NCI-H524 treated with DMSO at 0.1 percent for 48 hours (cell line): ENCODE measurements around the gene SLC31A1.
"Not testable (repeated sequence)": the region's sequence is repeated elsewhere in the genome, so short reads cannot be mapped to it uniquely, and the experiment has no call there.

Source experiments
- DNase-seq: peaks from one replicate; lab custom pipeline; 2025; lab: John Stamatoyannopoulos, UW

The SLC31A1 gene

DNA sequence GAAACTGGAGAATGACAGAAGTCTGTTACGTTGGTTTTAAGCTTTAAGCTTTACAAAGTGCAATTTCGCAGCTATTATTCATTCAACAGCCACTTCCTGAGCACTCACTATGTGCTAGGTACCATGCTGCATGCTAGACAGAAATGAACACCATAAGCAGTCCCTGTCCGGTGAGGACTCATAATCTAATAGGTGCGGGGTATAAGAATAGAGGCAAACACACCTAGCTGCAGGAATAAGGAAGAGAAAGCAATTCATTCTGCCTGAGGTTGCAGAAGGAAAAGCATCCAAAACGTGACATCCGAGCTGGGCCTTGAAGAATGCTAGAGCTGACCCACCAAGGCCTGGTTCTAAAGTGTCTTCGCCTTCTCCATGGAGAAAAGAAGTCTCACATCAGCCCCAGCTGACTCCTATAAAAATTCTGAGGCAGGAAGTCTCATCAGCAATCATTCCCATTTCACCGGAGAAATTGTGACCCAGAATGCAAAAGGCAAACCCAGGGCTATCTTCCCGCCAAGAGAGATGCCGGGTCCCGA, 809 bp upstream of the SLC31A1 start:
- no peak for DNase-seq

DNA sequence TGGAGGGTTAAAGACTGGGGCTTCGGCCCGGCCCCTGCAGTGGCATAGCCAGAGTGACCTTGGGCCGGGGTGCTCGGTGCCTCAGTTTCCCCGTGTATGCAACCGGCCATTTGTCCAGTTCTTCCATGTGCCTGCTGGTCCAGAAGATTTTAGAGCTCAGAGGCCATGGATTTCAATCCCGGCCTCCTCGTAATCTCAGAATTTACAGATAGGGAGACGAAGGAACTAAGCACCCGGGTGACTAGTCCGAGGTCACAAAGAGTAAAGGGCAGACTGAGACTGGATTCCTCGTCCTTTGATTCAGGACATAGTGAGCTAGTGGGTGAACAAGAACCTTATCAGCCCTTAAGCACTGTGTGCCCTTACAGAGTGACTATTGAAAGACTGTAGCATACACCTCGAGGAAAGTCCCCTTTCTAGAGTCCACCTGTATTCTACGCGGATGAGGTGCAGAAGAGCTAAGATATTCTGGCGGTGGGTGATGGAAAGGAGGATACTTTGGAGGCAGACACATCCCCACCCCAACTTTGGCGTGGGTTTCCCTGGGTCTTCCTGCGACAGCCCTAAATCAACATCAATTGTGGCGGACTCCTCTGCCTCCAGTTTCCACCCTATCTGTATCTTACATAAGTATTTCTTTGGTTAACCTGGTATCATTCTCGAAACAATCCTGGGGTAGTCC, 597 bp downstream of the SLC31A1 start:
- no peak for DNase-seq

DNA sequence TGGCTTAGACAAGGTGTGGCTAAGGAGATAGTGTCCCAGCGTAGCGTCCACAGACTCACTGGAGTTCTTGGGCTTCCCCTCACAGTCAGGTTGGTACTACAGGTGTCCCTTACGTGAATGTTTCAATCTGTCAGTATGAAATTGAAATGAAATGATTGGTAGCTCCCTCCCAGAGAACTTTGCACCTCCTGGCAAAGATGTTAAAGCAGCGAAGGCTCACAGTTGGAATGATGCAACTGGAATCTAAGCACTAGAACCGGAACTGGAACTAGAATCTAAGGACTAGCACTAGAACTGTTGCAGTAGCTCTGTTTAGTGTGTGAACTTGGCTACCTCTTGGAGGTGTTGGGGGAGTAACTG, 1.1 kb downstream of the SLC31A1 start:
- no peak for DNase-seq

DNA sequence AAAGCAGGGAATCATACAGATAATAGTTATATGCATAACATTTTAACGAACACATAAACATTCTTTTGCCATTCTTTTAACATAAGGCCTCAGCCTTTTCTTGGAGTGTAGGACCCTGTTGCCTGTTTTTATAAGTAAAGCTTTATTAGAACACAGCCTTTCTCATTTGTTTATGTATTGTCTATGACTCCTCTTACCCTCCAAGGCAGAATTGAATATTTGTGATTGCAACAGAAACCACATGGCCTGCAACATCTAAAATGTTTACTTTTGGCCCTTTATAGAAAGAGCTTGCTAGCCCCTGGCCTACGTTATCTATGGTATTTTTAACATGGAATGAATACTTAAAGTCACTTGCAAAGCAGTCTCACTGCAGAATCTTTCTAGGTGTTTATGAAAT, 2.6 kb downstream of the SLC31A1 start:
- DNase-seq = no peak

DNA sequence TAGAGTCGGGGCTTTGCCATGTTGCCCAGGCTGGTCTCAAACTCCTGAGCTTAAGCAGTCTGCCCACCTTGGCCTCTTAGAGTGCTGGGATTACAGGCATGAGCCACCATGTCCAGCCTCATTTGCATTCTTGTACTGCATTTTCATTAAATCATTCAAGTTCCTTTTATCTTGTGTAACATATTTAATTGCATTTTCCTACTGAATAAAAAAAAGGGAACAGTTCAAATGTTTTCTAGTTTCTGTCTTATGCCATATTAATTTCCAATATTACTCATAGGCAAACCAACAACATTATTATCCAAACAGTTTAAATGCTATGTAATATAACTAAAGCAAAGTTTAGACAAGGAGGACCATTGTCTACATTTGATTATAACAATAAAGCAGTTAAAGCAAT, 6.1 kb downstream of the SLC31A1 start:
- DNase-seq = no peak

DNA sequence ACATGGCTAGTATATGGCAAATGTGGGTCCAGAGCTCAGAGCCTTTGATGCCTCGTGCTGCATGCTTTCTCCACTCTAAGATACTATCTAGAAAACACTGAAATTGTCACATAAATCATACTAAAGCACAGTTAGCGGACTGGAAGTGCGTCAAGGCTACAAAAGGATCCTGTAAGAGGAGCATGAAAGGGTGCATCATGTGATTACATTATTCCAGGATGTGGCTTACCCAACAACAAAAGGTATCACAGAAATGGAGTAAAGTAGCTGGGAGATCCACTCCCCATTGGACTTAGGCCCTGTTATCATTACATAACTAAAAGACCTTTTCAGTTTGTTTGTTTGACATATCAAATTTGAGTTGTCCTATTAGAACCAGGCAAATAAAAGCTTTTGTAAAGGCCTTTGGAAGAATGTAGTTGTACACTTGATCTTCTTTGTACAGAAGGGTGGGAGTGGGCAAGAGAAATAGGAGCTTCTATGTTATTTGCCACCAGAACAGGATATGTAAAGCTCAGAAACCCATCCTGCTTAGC, 6.9 kb downstream of the SLC31A1 start:
- DNase-seq = no peak

DNA sequence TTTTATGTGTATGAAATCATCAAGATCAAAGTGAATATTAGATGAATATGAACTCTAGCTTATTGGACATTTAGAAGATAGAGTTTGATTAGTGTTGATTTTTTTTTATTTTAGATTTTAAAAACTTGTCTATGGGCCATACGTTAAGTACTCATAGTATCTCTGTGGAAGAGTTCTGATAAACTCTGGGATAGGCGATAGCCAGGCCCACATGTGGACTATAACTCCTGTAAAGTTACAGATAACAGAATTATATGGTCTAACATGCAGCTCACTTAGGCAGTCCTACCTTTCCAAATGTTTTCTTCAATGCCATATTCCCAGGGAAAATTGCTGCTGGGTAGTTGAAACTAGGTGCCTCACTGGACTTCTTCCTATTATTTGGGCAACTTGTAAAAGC, 10.4 kb downstream of the SLC31A1 start:
- DNase-seq = no peak

DNA sequence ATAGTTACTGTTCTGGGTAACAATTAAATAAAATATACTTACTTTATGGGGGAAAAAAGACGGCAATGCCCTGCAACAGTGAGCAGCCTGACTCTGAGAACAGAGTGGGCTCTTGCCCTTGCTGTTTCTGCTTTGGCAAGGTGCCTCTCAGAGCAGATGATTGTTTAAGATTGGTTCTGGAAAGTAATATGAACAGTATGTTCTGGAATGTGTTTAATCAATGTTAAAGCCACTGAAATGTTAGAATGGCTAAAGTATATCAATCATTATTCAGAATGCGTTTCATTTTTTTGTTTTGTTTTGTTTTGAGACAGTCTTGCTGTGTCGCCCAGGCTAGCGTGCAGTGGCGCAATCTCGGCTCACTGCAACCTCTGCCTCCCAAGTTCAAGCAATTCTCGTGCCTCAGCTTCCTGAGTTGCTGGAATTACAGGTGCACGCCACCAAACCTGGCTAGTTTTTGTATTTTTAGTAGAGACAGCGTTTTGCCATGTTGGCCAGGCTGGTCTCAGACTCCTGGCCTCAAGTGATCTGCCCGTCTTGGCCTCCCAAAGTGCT, 14.4 kb downstream of the SLC31A1 start:
- DNase-seq = not testable (repeated sequence)

DNA sequence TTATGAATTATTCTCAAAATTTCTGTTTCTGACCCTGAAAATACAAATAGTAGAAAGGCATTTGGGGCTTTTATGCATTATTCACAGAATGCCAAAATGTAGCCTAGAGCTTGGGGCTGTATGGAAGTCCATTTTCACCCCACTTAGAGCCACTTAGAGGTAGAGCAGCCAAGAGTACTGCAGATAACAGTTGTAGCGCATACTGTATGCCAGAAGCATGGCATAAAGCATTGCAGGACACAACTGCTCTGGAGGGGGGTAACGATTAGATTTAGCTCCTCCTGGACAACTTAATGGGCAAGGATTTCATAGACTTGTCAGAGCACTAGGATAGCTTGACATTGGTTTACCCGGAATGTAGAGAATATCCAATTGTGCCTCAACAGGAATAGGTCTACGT, 15.7 kb downstream of the SLC31A1 start:
- no peak for DNase-seq

DNA sequence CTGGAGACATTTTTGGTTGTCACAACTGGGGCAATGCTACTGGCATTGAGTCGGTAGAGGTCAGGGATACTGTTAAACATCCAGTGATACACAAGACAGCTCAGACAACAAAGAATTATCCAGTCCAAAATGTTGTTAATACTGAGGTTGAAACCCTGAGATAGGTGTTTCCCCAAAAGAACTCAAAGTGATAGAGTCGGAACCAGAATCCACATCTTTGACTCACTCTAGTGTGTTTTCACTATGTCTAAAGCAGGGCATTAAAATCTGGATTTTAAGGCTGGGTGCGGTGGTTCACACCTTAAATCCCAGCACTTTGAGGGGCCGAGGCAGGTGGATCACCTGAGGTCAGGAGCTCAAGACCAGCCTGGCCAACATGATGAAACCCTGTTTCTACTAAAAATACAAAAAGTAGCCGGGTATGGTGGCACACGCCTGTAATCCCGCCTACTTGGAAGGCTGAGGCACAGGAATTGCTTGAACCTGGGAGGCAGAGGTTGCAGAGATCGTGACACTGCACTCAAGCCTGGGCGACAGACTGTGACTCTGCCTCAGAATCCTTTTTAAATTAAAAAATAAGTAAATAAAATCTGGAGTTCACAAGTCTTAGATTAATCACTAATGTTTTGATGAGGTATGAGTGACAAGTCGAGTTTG, 17.0 kb downstream of the SLC31A1 start:
- no peak for DNase-seq

DNA sequence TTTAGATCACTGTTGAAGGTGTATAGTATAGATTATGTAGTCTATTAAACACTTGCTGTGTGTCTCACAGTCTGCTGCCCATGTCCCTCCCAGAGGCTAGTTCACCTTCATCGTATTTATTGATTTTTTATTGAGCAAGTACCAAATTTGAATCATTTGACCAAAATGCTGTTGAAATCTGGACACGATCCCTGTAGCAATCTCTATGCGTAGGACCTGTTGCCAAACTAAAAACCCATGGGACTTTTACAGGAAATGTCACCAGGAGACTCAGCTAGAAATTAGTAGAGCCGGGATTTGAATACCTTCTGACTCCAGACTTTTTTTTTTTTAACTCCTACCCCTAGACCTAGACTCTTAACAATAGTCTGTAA, 17.5 kb downstream of the SLC31A1 start:
- no peak for DNase-seq

DNA sequence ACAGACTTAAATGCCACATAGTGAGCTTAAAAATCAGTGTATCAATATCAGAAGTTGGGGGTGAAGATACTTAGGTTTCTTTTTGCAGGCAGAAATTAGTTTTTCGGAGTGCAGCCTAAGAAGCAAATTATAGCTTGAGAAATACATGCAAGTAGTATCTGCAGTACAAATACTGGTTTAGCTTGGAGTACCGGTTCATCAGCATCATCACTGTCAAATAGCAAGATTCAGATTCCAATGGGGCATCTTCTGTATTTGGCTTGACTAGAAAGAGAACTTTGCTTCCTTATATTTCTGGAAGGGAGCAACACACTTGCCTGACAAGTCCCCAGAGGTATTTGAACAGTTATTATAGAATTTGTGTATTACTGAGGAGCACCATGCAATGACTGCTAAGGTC, 19.8 kb downstream of the SLC31A1 start:
- no peak for DNase-seq

DNA sequence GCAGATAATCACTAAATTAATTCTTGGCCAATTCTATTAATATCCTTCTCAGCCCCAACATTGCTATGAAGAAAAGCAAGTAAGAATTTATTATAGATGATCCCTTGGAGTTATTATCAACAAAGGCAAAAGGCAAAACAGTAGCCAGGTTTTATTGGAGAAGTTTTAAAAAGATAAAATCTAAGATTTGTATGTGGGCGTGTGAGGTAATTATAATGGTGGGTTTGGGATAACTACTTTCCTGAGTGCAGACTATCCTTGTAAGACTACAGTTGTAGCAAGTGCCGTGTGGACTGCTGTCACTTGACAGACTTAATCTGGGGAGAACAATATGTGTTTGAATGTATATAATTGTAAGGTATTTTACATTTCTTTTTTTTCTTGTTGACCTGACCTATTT, 23.2 kb downstream of the SLC31A1 start:
- DNase-seq = no peak

DNA sequence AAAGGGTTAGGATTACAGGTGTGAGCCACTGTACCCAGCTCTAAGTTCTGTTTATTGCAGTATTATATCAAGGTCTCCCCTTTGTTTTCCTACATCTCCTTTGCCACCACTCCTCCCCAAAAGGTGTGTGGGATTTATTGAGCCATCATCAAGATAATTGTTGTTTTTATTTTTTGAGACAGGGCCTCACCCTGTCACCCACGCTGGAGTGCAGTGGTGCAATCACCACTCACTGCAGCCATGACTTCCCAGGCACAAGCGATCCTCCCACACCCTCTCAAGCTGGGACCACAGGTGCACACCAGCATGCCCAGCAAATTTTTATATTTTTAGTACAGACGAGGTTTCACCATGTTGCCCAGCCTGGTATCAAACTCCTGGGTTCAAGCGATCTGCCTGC, 24.6 kb downstream of the SLC31A1 start:
- DNase-seq = no peak

DNA sequence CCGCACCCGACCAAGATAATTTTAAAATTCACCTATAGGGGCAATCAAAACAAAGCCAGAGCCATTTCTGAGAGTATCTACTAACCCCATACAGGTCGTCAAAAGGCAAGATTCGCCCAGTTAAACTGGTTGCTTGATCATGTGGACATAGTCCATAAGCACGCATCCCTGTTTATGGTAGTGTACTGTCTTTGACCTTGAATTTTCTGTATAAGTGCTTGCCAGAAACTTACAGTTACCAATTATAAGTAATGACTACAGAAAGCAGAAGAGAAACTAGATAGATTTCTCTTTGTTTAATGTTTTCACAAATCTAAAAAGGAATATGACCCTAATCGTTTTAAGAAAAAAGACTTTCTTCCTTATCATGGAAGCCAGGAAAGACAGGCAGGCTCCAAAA, 25.6 kb downstream of the SLC31A1 start:
- DNase-seq = no peak

DNA sequence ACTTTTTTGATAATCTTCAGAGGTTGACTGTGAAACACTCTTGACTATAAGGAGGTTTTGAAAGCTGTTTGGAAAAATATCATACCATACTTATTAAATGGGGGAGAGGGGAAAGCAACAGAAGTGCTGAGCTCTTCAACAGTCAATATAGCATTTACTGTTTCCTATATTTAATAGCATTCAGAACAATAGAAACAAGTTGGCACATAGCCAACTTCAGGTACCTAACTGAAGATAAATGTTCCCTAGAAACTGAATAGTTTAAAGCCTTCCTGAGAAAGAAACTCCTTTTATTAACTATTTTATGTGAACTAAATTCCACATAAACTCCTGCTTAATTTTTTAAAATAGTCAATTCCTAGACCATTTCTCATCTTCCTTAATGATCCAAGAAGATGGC, 26.3 kb downstream of the SLC31A1 start:
- DNase-seq = no peak

DNA sequence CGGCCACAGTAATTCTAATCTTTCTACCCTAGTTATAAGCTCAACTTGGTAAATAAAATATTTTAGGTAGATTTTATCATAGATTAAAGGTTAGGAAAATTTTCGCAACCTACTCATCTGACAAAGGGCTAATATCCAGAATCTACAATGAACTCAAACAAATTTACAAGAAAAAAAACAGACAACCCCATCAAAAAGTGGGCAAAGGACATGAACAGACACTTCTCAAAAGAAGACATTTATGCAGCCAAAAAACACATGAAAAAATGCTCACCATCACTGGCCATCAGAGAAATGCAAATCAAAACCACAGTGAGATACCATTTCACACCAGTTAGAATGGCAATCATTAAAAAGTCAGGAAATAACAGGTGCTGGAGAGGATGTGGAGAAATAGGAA, 28.3 kb downstream of the SLC31A1 start:
- DNase-seq = not testable (repeated sequence)

DNA sequence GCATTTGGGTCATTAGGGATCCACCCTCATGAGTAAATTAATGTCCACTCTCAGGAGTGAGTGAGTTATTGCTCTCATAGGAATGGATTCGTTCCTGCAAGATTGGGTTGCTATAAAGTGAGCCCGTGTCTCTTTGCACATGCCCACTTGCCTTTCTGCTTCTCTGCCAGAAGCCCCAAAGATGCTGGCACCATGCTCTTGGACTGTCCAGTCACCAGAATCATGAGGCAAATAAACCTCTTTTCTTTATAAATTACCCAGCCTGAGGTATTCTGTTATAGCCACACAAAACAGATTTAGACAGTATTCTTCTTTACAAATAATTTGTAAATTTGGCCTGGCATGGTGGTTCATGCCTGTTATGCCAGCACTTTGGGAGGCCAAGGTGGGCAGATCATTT, 29.5 kb downstream of the SLC31A1 start:
- no peak for DNase-seq

DNA sequence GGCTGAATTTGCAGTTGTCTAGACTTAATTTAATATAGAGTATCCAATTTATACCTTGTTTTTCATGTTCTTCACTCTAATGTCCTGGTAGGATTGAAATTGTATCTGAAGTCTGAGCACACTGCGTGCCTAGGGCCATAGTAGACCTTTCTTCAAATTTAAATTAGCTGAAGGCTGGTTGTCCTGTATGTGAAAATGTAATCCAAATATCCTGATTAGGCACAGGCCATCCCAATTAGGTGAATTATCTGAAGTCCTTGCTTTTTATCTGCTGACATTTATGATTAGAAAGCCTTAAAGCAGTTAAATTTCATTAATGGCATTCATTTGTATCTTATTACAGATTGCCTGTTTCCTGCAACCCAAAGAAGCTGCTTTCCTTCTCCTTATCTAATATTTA, 33.6 kb downstream of the SLC31A1 start:
- DNase-seq = no peak

DNA sequence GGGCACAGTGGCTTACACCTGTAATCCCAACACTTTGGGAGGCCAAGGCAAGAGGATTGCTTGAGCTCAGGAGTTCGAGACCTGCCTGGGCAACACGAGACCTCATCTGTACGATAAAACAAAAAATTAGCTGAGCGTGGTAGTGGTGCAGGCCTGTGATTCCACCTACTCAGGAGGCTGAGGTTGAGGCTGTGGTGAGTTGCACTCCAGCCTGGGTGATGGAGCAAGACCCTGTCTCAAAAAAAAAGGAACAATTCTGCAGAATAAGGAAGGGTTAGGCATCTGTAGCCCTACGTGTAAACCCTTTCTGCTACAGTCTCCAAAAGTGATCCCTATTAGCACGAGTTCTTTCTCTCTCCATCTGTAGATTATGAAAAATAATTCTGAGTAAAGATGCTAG, 34.1 kb downstream of the SLC31A1 start:
- no peak for DNase-seq

DNA sequence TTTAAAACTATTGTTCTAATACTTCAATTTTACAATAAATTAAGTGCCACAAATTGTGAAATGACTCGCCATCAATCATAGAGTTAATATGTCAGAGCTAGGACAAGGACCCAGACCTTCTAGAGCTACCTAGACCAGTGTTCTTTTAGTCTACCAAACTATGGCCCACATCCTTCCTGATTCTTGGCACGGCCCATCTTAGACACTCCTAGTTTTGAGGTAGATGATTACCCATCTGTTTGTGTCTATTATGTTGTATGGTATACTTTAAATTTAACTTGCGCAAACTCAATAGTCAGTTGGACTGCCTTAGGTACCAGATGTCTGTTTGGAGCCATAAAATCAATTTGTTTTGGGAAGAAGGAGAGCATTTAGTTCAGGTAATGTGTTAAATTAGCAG, 36.5 kb downstream of the SLC31A1 start:
- DNase-seq = no peak

DNA sequence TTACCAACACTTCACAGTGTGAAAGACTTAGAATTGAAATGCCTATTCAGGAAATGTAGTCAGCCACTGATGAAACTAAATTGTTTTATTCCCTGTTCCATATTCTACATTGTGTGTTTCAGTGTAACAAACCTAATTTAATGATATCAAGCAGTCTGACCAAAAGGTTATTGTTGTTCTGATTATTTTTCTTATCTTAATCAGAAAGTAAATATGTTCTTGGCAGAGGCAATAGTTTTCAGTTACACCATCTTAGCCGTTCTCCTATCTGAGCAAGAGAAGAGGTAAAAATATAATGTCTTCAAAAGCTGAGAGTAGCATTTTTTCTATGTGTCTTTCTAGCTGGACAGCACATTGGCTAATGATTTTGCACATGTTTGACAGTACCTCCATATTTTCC, 36.9 kb downstream of the SLC31A1 start:
- DNase-seq = no peak

DNA sequence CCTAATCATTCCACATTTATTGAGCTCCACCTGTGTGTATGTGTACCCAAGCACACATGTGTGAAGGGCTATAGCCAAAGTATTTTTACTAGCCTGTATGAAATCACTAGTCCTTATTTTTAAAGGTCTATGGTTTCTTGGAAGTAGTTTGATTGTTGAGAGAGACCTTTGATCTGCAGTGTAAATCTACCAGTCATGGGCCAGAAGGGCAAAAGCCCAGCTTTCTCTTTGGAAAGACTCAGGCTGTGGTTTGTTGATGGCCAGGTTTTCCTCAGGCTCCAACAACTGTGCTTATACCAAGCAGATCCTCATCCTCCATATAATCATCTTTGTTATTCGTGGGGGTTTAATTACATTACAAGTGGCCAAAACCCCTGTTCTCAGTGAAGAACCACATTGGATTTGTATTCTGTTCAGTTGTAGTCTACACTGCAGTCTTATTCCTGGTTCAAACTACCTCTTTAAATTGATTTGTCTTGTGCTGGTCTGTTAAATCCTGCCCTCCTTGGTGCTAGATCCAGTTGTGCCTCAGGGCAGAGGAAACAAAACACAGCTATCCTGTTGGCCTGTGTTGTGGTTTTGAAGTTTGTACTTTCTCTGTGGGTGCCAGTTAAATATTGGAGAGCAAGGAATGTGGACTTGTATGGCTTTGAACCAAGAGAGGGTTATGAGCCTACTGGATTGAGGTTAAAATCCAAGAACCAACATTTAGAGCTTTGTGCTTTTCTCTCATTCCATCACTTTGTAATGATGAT, 40.8 kb downstream of the SLC31A1 start:
- DNase-seq = no peak
